ENCODE measurements around the gene SPON1.
"Not testable (repeated sequence)": the region's sequence is repeated elsewhere in the genome, so short reads cannot be mapped to it uniquely, and the experiment has no call there.

The SPON1 gene

GRCh38 chr11:14018441-14018840, 55.9 kb downstream of the SPON1 start:
- Histone ChIP-seq H3K27me3 (replicated peaks; ENCODE audit: control insufficient read depth, insufficient read depth, low read length) (no peaks in the 10 kb centered on the region), H3K4me3 (ENCODE audit: low read length) (no peak overlapping the region)
- DNase-seq (ENCODE audit: low read depth): no peak

DNA sequence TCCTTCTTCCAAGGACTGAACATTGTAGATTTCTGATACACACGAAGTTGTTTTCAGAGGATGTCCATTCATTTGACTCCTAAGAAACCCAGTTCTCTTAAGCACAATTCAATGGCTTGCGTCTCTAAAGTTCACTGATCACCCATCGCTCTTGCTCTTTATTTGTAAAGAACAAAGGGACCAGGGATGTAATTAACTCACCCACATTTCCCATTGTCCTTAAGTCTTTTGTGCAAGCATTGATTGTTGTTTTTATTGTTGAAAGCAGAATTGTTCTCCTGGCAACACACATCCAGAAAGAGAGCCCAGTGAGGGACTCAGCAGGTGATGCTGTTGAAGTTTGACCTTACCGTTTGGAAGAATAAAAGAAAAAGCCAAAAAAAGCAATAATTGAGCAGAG, 59.2 kb downstream of the SPON1 start:
- Histone ChIP-seq H3K4me3 (ENCODE audit: low read length) (no peak overlapping the region), H3K9ac (ENCODE audit: low read length) (no peak overlapping the region), H3K4me1 (ENCODE audit: control insufficient read depth, insufficient read depth, low read length) (peaks cover 25% of the 10 kb centered on the region), H3K36me3 (ENCODE audit: control insufficient read depth, insufficient read depth, low read length, severe bottlenecking) (no peaks in the 10 kb centered on the region), H3K27me3 (replicated peaks; ENCODE audit: control insufficient read depth, insufficient read depth, low read length) (no peaks in the 10 kb centered on the region), H3K9me3 (ENCODE audit: control insufficient read depth, low read length) (no peaks in the 10 kb centered on the region)
- DNase-seq (ENCODE audit: low read depth): no peak

More at GRCh38 chr11:14018441-14018840, 55.9 kb downstream of the SPON1 start:
- Histone ChIP-seq H3K4me1 (ENCODE audit: control insufficient read depth, insufficient read depth, low read length) (peaks cover 27% of the 10 kb centered on the region), H3K9me3 (ENCODE audit: control insufficient read depth, low read length) (no peaks in the 10 kb centered on the region), H3K9ac (ENCODE audit: low read length) (no peak overlapping the region), H3K36me3 (ENCODE audit: control insufficient read depth, insufficient read depth, low read length, severe bottlenecking) (no peaks in the 10 kb centered on the region)

DNA sequence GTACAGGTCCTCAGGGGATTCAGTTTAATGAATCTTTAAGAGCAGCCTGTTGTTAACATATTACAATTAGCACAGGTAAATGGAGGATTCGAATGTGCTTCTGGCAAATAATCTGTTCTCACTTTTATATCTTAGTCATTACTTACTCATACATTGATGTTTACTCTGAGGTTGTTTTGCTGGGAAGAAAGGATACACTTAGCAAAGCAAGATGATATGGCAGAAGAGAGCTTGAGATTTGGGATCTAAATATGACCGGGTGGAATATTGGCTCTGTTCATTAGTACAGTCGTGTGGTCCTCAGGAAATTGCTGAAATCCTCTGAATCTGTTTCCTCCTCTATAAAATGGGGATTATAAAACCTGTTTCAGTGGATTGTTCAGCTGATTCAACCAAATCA, 59.7 kb downstream of the SPON1 start:
- Histone ChIP-seq H3K9me3 (ENCODE audit: control insufficient read depth, low read length) (no peaks in the 10 kb centered on the region), H3K4me1 (ENCODE audit: control insufficient read depth, insufficient read depth, low read length) (peaks cover 30% of the 10 kb centered on the region), H3K4me3 (ENCODE audit: low read length) (no peak overlapping the region), H3K27me3 (replicated peaks; ENCODE audit: control insufficient read depth, insufficient read depth, low read length) (no peaks in the 10 kb centered on the region), H3K36me3 (ENCODE audit: control insufficient read depth, insufficient read depth, low read length, severe bottlenecking) (no peaks in the 10 kb centered on the region), H3K9ac (ENCODE audit: low read length) (no peak overlapping the region)
- DNase-seq (ENCODE audit: low read depth): no peak

DNA sequence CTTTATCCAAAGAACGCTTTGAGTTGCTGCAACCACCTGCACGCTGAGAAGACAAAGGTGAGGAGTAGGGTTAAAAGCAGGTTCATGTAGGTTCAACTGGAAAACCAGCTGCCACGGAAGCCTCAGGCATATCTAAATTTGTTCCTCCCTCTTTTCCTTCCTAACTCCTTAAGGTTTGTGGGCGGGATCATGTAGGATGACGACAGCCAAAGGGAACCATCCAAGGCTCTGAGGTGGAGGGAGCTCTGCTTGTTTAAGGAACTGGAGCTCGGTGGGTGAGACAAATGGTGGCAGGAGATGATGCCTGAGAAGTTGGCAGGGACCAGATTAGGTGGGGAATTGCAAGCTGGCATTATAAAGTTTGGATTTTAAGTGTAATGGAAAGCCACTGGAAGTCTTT, 60.3 kb downstream of the SPON1 start:
- H3K27me3 ChIP-seq (replicated peaks; ENCODE audit: control insufficient read depth, insufficient read depth, low read length): no peaks in the 10 kb centered on the region
- no peak for DNase-seq (ENCODE audit: low read depth)
- no peaks in the 10 kb centered on the region for H3K36me3 ChIP-seq (ENCODE audit: control insufficient read depth, insufficient read depth, low read length, severe bottlenecking)
- no peaks in the 10 kb centered on the region for H3K9me3 ChIP-seq (ENCODE audit: control insufficient read depth, low read length)
- H3K4me1 ChIP-seq (ENCODE audit: control insufficient read depth, insufficient read depth, low read length): peaks cover 34% of the 10 kb centered on the region
- H3K4me3 ChIP-seq (ENCODE audit: low read length): no peak overlapping the region
- no peak overlapping the region for H3K9ac ChIP-seq (ENCODE audit: low read length)

- Histone ChIP-seq H3K9ac (ENCODE audit: low read length) (no peak overlapping the region), H3K4me3 (ENCODE audit: low read length) (peak overlapping the region; percentile 6), H3K27me3 (replicated peaks; ENCODE audit: control insufficient read depth, insufficient read depth, low read length) (no peaks in the 10 kb centered on the region), H3K36me3 (ENCODE audit: control insufficient read depth, insufficient read depth, low read length, severe bottlenecking) (no peaks in the 10 kb centered on the region), H3K9me3 (ENCODE audit: control insufficient read depth, low read length) (no peaks in the 10 kb centered on the region), H3K4me1 (ENCODE audit: control insufficient read depth, insufficient read depth, low read length) (peaks cover 43% of the 10 kb centered on the region)
- no peak for DNase-seq (ENCODE audit: low read depth)
Observed at GRCh38 chr11:14026961-14027360, 64.4 kb downstream of the SPON1 start.

GRCh38 chr11:14027525-14027924, 65.0 kb downstream of the SPON1 start:
- H3K9me3 ChIP-seq (ENCODE audit: control insufficient read depth, low read length): no peaks in the 10 kb centered on the region
- H3K4me3 ChIP-seq (ENCODE audit: low read length): no peak overlapping the region
- no peak overlapping the region for H3K9ac ChIP-seq (ENCODE audit: low read length)
- DNase-seq (ENCODE audit: low read depth): no peak
- H3K27me3 ChIP-seq (replicated peaks; ENCODE audit: control insufficient read depth, insufficient read depth, low read length): no peaks in the 10 kb centered on the region
- no peaks in the 10 kb centered on the region for H3K36me3 ChIP-seq (ENCODE audit: control insufficient read depth, insufficient read depth, low read length, severe bottlenecking)
- H3K4me1 ChIP-seq (ENCODE audit: control insufficient read depth, insufficient read depth, low read length): peaks cover 39% of the 10 kb centered on the region

DNA sequence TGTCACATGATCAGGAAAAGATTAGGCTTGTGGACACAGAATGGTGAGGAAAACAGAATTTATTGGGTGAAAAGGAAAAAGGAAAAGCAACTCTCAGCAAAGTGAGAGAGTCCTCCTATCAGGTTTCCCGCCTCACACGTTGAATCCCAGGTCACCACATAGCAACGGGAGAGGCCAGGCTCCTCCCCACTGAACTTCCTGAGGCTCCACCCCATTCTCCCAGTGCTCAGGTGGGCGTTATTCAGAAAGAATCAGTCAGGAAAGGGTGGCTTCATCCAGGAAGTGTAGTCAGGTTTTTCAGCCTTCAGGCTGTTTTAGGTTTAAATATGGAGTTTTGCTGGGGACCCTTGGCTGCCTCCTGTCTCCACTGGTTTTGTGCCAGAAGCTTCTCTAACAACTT, 66.9 kb downstream of the SPON1 start:
- H3K9me3 ChIP-seq (ENCODE audit: control insufficient read depth, low read length): no peaks in the 10 kb centered on the region
- peaks cover 37% of the 10 kb centered on the region for H3K4me1 ChIP-seq (ENCODE audit: control insufficient read depth, insufficient read depth, low read length)
- DNase-seq (ENCODE audit: low read depth): no peak
- H3K36me3 ChIP-seq (ENCODE audit: control insufficient read depth, insufficient read depth, low read length, severe bottlenecking): no peaks in the 10 kb centered on the region
- no peak overlapping the region for H3K4me3 ChIP-seq (ENCODE audit: low read length)
- no peak overlapping the region for H3K9ac ChIP-seq (ENCODE audit: low read length)
- H3K27me3 ChIP-seq (replicated peaks; ENCODE audit: control insufficient read depth, insufficient read depth, low read length): no peaks in the 10 kb centered on the region

DNA sequence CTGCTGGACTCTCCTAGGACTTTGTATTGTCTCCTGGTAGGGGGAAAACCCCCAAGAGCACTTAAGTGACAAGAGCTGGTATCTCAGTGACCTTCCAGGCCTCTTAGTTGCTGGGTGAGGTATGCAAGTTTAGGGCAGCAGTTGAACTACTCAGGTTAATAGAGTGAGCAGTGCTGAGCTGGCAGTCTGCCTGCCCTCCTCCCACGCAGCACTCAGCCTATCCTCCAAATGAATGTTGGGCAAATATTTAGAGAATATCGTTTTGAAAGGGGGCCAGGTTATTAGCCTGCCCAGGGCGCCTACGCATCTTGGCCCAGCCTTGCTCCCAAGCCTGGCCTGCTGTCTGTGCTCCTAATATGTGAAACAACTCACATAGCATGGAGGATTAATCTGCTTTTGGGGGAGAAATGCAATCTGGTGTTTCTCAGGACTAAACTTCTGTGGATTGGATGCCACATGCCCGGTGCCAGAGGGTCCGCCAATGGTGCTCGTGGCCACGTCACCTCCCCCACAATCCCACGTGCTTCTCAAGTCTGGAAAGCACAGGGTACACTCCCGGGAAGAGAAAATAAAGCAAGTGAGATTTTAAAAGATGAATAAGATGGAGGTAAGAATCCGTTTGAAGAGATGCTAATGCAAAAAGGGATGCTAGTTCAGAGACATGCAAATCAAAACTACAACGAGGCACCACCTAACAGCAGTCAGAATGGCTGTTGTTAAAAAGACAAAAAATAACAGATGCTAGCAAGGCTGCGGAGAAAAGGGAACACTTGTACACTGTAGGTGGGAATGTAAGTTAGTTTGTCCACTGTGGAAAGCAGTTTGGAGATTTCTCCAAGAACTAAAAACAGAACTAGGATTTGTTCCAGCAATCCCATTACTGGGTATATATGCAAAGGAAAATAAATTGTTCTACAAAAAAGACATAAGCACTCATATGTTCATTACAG, 67.7 kb downstream of the SPON1 start:
- peak; percentile 7 for DNase-seq (ENCODE audit: low read depth)
- no peaks in the 10 kb centered on the region for H3K9me3 ChIP-seq (ENCODE audit: control insufficient read depth, low read length)
- H3K4me1 ChIP-seq (ENCODE audit: control insufficient read depth, insufficient read depth, low read length): peaks cover 37% of the 10 kb centered on the region
- H3K9ac ChIP-seq (ENCODE audit: low read length): peak overlapping the region; percentile 58
- H3K36me3 ChIP-seq (ENCODE audit: control insufficient read depth, insufficient read depth, low read length, severe bottlenecking): no peaks in the 10 kb centered on the region
- peak overlapping the region; percentile 4 for H3K4me3 ChIP-seq (ENCODE audit: low read length)
- no peaks in the 10 kb centered on the region for H3K27me3 ChIP-seq (replicated peaks; ENCODE audit: control insufficient read depth, insufficient read depth, low read length)

GRCh38 chr11:14035526-14035925, 73.0 kb downstream of the SPON1 start:
- not testable (repeated sequence) for DNase-seq (ENCODE audit: low read depth); H3K27me3 ChIP-seq (replicated peaks; ENCODE audit: control insufficient read depth, insufficient read depth, low read length); H3K9ac ChIP-seq (ENCODE audit: low read length); H3K36me3 ChIP-seq (ENCODE audit: control insufficient read depth, insufficient read depth, low read length, severe bottlenecking); H3K4me1 ChIP-seq (ENCODE audit: control insufficient read depth, insufficient read depth, low read length); H3K4me3 ChIP-seq (ENCODE audit: low read length); H3K9me3 ChIP-seq (ENCODE audit: control insufficient read depth, low read length)

DNA sequence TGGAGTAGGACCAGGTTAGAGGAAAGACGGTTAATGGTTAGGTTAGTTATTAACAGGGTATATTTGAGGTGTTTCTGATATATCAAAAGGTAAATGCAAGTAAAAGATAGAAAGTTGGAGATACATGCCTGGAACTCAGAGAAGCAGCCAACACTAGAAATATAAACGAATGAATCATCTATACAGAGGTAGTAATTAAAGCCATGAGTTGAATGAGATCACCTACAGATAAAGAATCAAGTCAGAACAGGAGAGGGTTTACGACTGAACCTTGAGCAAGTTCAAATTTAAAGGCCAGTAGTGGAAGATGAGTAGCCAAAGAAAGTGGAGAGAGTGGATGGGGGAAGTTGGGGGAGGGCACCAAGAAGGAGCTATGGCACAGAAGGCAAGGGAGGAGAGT, 73.9 kb downstream of the SPON1 start:
- peaks cover 4% of the 10 kb centered on the region for H3K4me1 ChIP-seq (ENCODE audit: control insufficient read depth, insufficient read depth, low read length)
- H3K36me3 ChIP-seq (ENCODE audit: control insufficient read depth, insufficient read depth, low read length, severe bottlenecking): no peaks in the 10 kb centered on the region
- H3K4me3 ChIP-seq (ENCODE audit: low read length): no peak overlapping the region
- no peaks in the 10 kb centered on the region for H3K9me3 ChIP-seq (ENCODE audit: control insufficient read depth, low read length)
- H3K27me3 ChIP-seq (replicated peaks; ENCODE audit: control insufficient read depth, insufficient read depth, low read length): no peaks in the 10 kb centered on the region
- no peak for DNase-seq (ENCODE audit: low read depth)
- no peak overlapping the region for H3K9ac ChIP-seq (ENCODE audit: low read length)

- peaks cover 4% of the 10 kb centered on the region for H3K36me3 ChIP-seq (ENCODE audit: control insufficient read depth, insufficient read depth, low read length, severe bottlenecking)
- H3K4me1 ChIP-seq (ENCODE audit: control insufficient read depth, insufficient read depth, low read length): peaks cover 6% of the 10 kb centered on the region
- DNase-seq (ENCODE audit: low read depth): peak; percentile 3
- no peak overlapping the region for H3K4me3 ChIP-seq (ENCODE audit: low read length)
- no peak overlapping the region for H3K9ac ChIP-seq (ENCODE audit: low read length)
- no peaks in the 10 kb centered on the region for H3K9me3 ChIP-seq (ENCODE audit: control insufficient read depth, low read length)
- H3K27me3 ChIP-seq (replicated peaks; ENCODE audit: control insufficient read depth, insufficient read depth, low read length): no peaks in the 10 kb centered on the region
Observed at GRCh38 chr11:14041040-14041439, 78.5 kb downstream of the SPON1 start.
